Stimulated activated CD4-positive, alpha-beta T cell treated with anti-CD3 and anti-CD28 coated beads, TNF-alpha, amount 100 ng/mL, for 24 hours (primary cell): Measurements from ENCODE around the gene SPACA7.

Source experiments
- DNase-seq, 3 experiments: peaks; one replicate each; pipeline ENCODE4 v3.0.0-alpha.2; 2020; ENCODE audit warnings: low read depth in 3 of 3

Gene SPACA7

DNA sequence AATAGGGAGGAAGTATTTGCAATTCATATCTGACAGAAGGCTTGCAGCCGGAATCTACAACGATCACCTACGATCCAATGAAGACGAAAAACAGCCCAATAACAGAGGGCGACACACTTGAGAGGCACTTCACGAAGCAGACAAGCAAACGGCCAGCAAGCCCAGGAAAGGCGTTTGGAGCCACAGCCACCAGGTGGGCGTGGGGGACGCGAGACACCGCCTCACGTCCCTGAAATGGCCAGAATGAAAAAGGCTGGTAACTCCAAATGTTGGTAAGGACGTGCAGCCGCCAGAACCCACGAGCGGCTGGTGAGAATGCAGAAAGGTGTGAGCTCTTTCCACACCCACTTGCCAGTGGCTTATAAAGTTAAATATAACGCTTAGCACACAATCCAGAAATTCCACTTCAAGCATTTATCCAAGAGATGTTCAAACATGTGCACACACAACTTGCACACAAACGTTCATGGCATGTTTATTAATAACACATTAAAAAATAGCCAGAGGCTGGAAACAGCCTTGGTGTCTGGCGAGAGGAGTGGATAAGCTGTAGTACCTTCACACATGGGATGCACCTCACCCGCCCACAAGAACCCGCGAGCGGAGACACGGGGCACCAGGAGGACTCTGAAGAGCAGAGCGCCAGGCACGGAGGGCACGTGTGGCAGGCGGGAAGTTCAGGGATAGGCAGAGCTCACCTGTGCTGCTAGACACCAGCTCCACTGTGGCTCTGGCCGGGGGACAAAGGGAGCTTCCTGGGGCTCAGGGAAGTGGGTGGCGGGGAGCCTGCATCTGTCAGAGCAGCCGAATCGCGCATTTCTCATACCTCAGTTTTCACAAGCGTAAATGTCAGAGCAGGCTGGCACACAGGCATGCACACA, 89.3 kb downstream of the SPACA7 start:
- no peak for DNase-seq

DNA sequence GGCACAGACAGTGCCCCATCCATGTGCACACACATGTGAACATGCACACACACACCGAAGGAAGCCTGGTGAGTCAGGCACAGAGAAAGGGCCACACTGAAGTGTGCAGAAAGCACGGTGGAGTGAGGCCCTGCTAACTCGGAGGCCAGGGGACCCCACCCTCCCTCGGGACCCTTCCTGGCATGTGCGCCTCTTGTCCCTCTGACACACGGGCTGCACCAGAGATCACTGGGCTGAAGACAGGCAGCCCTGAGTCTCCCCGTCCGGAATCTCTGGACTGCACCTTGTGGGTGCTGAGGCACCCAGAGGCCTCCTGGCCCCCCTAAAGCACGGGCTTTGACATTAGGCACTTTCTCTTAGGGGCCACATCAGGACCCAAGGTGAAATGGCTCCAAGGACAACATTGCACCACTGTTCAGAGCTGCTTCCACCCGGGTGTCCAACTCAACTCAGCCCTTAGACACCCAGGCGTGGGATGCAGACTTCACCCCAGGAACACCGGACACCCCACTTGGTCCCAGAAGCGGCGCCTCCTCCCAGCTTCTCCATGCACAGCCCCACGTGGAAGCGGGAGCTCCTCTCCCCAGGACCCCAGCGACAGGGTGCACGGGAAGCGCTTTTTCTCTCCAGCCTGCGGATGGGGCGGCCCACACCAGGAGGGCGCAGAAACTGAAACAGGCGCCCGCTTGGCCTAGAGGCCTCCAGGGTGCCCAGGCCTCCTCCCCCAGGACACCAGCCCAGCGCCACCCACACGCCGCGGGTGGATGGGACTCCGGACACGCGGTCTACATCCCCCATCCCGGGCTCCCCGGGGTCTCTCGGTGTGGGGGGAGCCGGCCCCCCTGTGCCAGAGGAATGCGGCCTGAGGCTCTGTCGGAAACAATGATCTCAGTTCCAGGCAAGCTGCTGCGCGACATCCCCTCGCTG, 90.2 kb downstream of the SPACA7 start:
- DNase-seq = no peak

DNA sequence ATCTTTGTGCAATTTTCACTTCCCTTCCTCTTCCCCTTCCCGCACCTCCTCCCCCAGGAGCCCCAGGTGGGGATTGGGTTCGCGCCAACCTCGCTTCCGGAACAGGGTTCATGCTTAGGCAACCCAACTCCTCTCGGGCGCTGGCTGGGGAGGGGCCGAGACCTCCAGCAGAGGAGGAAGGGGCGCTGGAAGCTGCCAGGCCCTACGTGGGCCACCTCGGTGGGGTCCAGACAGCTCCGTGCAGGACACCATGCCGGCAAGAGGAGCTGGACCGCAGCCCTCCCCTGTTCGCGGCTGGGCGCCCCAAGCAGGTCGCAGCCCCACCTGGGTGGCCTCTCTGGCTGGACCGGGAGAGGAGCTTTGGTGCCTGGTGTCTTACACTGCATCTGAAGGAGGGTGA, 91.1 kb downstream of the SPACA7 start:
- no peak for DNase-seq

DNA sequence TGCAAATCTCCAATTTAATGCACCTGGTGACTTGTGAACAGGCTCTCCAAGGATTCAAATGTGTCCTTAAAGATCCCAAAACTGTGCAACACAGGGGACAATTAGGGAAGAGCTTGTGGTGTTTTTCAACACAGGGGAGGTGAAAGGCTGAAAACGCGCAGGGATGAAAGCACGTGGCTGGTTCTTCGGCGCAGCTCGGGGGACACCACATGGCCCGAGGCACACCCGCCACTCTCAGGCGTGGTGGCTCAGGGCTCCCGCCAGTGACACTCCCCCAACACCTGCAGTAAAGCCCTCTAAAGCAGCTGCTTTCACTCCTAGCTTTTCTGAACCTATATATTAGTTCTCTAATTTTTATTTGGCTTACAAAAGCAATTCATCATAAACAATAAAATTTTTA, 91.9 kb downstream of the SPACA7 start:
- DNase-seq = no peak

DNA sequence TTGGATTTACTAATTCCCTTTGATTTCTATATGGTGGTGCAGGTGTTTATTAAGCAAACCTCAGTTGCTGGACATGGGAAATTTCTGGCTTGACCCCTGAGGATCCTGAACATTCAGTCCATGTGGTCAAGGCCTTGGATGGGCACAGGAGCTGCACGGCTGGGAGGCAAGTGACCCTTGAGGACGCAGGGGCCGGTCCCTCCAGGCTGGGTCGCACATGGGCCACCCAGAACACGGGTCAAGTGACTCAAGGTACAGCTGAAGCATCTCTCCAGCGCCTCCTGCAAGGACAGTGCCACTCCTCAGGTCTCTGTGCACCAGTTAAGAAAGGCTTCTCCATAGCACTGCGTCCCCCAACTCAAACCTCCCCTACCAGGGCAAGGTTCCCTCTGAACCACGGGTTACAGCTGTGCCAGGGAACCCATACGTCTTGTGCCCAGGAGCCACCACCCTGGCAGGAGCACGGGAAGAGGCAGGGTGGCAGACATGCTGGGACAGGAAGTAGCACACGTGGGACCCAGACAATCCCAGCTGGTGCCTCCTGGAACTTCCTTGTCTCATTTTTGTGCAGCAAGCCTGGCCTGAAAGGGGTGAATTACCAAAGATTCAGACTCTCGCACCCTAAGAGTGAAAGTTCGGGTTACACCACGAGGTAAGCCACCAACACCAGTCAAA, 93.1 kb downstream of the SPACA7 start:
- DNase-seq = no peak

DNA sequence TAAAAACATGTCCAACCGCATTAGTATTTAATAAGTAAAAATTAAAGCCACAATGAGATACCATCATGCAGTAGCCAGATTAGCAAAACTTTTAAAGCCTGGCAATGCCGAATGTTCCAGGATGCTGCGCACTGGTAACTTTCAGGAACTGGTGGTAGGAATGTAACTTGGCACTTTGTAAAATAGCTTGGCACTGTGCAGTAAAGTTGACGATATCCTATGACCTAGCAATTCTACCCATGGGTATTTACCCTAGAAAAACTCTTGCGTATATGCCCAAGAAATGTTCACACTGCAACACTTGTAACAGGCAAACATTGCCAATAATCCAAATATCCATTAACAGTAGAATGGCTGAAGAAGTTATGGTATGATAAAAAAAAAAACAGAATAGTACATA, 97.7 kb downstream of the SPACA7 start:
- no peak for DNase-seq

DNA sequence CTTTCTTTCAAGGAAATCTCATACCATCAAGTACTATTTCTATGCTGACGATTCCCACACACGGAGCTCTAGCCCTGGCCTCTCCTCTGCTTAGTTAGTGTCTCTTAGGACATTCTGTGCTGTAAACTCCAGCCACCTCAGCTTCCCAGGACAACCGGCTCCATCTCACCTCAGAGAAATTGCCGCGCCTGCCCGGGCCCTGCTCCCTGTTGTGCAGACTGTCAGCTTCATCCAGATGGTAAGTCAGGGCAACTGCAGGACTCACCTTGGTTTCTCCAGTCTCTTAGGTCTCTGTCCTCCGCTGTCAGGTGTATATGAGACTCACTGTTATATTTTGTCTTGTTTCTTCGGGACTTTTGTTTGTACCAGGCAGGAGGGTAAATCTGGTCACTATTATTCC, 98.7 kb downstream of the SPACA7 start:
- DNase-seq = no peak

DNA sequence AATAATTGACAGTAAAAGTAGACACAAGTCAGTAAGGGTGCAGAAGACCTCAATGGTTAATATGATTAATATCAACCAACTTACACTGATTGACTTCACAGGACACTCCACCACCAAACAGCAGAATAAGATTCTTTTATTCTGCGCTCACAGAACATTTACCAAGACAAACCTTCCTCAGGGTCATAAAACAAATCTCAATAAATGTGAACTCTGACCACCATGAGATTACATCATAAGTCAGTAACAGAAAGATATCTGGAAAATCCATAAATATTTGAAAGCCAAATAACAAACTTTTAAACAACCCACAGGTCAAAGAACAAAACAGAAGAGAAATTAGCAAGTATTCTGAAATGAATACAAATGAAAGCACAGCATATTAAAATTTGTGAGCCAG, 99.7 kb downstream of the SPACA7 start:
- no peak for DNase-seq

DNA sequence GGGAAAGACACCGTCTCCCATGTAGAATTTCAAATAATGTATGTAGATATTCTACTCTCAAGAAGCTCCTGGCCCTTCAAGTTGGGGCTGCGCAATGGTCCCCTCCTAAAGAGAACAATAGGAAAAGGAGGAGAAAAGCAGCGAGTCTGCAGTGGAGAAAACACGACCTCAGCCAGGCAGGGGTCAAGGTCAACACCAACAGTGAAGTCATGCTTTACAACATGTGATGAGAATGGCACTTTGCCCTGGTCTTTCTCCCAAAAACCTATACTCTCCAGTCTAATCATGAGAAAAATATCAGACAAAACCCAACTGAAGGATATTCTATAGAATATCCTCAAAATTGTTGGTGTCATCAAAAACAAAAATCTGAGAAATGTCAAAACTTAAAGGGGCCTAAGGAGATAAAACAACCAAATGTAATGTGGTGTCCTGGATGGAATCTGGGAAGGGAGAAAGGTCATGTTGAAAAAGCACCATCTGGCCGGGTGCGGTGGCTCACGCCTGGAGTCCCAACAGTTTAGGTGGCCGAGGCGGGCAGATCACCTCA, 101.0 kb downstream of the SPACA7 start:
- no peak for DNase-seq

DNA sequence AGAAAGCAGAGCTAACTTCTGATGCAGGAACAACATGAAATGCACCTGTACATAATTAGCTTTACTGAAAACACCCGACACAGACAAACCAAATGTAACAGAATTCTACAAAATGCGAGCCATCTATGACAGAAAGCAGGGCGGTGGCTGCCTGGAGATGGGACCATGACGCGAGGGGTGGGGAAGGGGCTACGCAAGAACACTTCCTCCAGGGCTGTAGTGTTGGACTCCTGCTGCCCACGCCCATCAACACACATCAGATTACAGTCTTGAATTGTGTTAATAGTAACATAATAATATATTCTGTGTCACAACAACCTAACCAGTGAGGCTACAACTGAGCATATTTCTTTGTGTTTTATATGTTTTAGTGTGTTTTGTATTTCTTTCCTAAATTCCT, 103.2 kb downstream of the SPACA7 start:
- DNase-seq = no peak

DNA sequence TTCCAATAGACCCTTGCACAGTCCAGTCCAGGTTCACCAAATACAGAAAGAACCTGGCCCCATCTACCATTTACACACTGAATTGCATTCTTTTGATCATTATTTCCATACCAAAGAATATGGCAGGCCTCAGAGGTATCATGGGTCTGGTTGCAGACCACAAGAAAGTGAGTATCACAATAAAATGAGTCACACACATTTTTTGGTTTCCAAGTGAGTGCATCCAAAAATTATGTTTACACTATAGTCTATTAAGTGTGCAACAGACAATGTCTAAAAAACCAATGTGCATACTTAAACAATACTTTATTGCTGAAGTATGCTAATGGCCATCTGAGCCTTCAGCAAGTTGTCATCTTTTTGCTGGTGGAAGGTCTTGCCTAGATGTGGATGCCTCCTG, 105.3 kb downstream of the SPACA7 start:
- DNase-seq = no peak

DNA sequence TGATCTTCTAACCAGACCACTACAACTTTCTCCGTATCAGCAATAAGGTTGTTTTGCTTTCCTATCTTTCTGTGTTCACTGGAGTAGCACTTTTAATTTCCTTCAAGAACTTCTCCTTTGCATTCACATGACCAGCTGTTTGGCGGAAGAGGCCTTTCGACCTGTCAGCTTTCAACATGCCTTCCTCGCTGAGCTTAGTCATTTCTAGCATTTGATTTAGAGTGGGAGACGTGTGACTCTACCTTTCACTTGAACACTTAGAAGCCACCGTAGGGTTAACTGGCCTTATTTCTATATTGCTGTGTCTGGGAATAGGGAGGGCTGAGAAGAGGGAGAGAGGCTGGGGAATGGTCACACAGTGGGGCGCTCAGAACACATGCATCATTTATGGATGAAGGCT, 107.1 kb downstream of the SPACA7 start:
- DNase-seq = no peak
